WTC11 (cell line): Measurements from ENCODE around the gene SNX18.

Source experiments
- CBFB ChIP-seq: sonication (generic); formaldehyde crosslinking; IDR thresholded peaks from 2 replicates; pipeline ENCODE4 v1.8.1; 2022; ENCODE audit warnings: mild to moderate bottlenecking, low read depth, missing genetic modification reagents
- SMAD4 ChIP-seq: sonication (generic); formaldehyde crosslinking; IDR thresholded peaks from 2 replicates; pipeline ENCODE4 v1.8.0; 2022; ENCODE audit warnings: mild to moderate bottlenecking, missing genetic modification reagents
- TF ChIP-seq, protein P1 (sequence below): fragments of 200-600 bp; IDR thresholded peaks from 2 replicates; pipeline ENCODE4 v1.8.0; 2022; ENCODE audit warnings: antibody characterized with exemption
- TF ChIP-seq, protein P2 (sequence below): sonication (generic); formaldehyde crosslinking; conservative IDR thresholded peaks from 2 replicates; pipeline ENCODE4 v1.8.1; 2022; ENCODE audit warnings: mild to moderate bottlenecking, missing genetic modification reagents

DNA sequence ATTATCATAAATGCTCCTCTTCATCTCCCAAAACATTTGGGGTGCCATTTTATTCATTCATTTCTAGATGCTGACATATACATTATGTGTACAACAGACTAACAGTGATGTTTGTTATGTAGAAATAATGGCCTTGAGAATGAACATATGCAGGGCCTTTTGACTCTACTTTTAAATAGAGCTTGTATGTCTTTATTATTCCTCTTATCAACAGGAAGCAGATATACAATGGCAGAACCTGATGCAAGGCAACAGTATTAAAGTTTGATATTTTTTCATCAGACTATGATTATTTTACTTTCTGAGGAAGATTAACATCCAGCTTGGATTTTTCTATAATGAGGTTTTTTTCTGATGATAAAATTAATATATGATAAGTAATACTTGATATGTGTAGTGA is 44.1 kb downstream of the SNX18 start:
- no peak for TF ChIP-seq CBFB (CRISPR knock-in tag)
- TF ChIP-seq, protein P1, sequence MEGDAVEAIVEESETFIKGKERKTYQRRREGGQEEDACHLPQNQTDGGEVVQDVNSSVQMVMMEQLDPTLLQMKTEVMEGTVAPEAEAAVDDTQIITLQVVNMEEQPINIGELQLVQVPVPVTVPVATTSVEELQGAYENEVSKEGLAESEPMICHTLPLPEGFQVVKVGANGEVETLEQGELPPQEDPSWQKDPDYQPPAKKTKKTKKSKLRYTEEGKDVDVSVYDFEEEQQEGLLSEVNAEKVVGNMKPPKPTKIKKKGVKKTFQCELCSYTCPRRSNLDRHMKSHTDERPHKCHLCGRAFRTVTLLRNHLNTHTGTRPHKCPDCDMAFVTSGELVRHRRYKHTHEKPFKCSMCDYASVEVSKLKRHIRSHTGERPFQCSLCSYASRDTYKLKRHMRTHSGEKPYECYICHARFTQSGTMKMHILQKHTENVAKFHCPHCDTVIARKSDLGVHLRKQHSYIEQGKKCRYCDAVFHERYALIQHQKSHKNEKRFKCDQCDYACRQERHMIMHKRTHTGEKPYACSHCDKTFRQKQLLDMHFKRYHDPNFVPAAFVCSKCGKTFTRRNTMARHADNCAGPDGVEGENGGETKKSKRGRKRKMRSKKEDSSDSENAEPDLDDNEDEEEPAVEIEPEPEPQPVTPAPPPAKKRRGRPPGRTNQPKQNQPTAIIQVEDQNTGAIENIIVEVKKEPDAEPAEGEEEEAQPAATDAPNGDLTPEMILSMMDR: no peak
- TF ChIP-seq, protein P2, sequence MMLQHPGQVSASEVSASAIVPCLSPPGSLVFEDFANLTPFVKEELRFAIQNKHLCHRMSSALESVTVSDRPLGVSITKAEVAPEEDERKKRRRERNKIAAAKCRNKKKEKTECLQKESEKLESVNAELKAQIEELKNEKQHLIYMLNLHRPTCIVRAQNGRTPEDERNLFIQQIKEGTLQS (CRISPR knock-in tag): no peak
- TF ChIP-seq SMAD4 (CRISPR knock-in tag): no peak
